ENCODE measurements around the gene ZMAT5. TPM values are rescaled to one million over a fixed set of nuclear protein-coding genes. Genes with fewer than 3 reads are reported as not detected.

The ZMAT5 gene
- polyA plus RNA-seq, 2 of the 4 experiments (the other 2 are of a cell fraction) = 13.0 to 13.3 TPM

GRCh38 chr22:29799217-29799680, 32.4 kb upstream of the ZMAT5 start:
- POLR2A ChIA-PET = interaction anchor here (0.5 kb wide), 1 partner anchor 267 kb away, joined by 10 read pairs; no protein-coding TSS in a partner anchor
- TF ChIP-seq BCL3 (IDR thresholded peaks at IDR 0.05) (0 out of 3 replicates have a peak, but pooled peaks have one; percentile 18), HOXB5 (CRISPR knock-in tag; IDR thresholded peaks at IDR 0.05) (peak; percentile 69; the same call in 1 of the 2 replicates), NFE2L2 (conservative IDR thresholded peaks at IDR 0.05; ENCODE audit: low read length) (peak; percentile 80), ELK1 (IDR thresholded peaks at IDR 0.05; ENCODE audit: low read depth, low read length) (no peak), ZC3H11A (IDR thresholded peaks at IDR 0.05) (no peak), FOSL2 (IDR thresholded peaks at IDR 0.05) (no peak), FOSL2 (CRISPR knock-in tag; IDR thresholded peaks at IDR 0.05) (peak; percentile 68), RARB (CRISPR knock-in tag; IDR thresholded peaks at IDR 0.05) (no peak), CEBPB (IDR thresholded peaks at IDR 0.05) (peak; percentile 78 to 95), MAFK (IDR thresholded peaks at IDR 0.05; ENCODE audit: partially characterized antibody) (peak; percentile 96), HDAC2 (IDR thresholded peaks at IDR 0.05) (no peak), GATA3 (IDR thresholded peaks at IDR 0.05; ENCODE audit: borderline replicate concordance) (peak; percentile 72), ZFP36 (IDR thresholded peaks at IDR 0.05; ENCODE audit: borderline replicate concordance, partially characterized antibody) (no peak), JUN (IDR thresholded peaks at IDR 0.05) (0 out of 5 replicates have a peak, but pooled peaks of 1 of the 2 experiments have one; percentile 40)
- Histone ChIP-seq H3K4me1 (peaks cover 22% of the 10 kb centered on the region), H3K4me3 (no peak overlapping the region), H3K9me3 (no peaks in the 10 kb centered on the region), H3K4me2 (peak overlapping the region; percentile 66), H3K27ac (peak overlapping the region; percentile 97)
- 40% methylated on average over 5 of the region's 8 CpGs for WGBS (ENCODE audit: missing lambda C conversion rate)
- DNase-seq (ENCODE audit: low read depth in 1 of 2, low spot score in 1 of 2) = peak; percentile 78 to 87
- ATAC-seq = peak; percentile 94 to 97
- FAIRE-seq = no peak
- CTCF ChIA-PET = interaction anchor here (1.0 to 2.8 kb wide), 2 partner anchors 15 to 205 kb away, joined by 3 to 7 read pairs; no protein-coding TSS in a partner anchor

- Histone ChIP-seq H3K4me1 (peaks cover 22% of the 10 kb centered on the region), H3K9me3 (no peaks in the 10 kb centered on the region), H3K4me3 (no peak overlapping the region), H3K4me2 (peak overlapping the region; percentile 66), H3K27ac (peak overlapping the region; percentile 97)
- no peak for FAIRE-seq
- DNase-seq (ENCODE audit: low read depth in 1 of 2, low spot score in 1 of 2) = no peak
- TF ChIP-seq ZSCAN20 (CRISPR knock-in tag; IDR thresholded peaks at IDR 0.05) (no peak), TP53 (CRISPR knock-in tag; IDR thresholded peaks at IDR 0.05) (no peak), PBX3 (IDR thresholded peaks at IDR 0.05) (no peak), FOXS1 (CRISPR knock-in tag; IDR thresholded peaks at IDR 0.05) (no peak), SREBF2 (IDR thresholded peaks at IDR 0.05) (no peak), BHLHE40 (IDR thresholded peaks at IDR 0.05; ENCODE audit: low read depth, low read length) (no peak), TFCP2L1 (CRISPR knock-in tag; IDR thresholded peaks at IDR 0.05) (no peak), HMGXB4 (CRISPR knock-in tag; IDR thresholded peaks at IDR 0.05; ENCODE audit: borderline replicate concordance) (no peak), FOSB (CRISPR knock-in tag; IDR thresholded peaks at IDR 0.05) (no peak), RNF2 (IDR thresholded peaks at IDR 0.05; ENCODE audit: borderline replicate concordance, low read depth) (no peak), RFX5 (IDR thresholded peaks at IDR 0.05) (no peak), NPAS2 (CRISPR knock-in tag; IDR thresholded peaks at IDR 0.05; ENCODE audit: borderline replicate concordance) (no peak)
- 100% methylated on average over 1 of the region's 2 CpGs for WGBS (ENCODE audit: missing lambda C conversion rate)
- ChIA-PET POLR2A (interaction anchor here (0.5 kb wide), 1 partner anchor 267 kb away, joined by 10 read pairs; no protein-coding TSS in a partner anchor), CTCF (interaction anchor here (0.7 to 2.8 kb wide), 3 partner anchors 9 to 27 kb away, joined by 3 to 7 read pairs (median 3); no protein-coding TSS in a partner anchor)
- peak in 1 of 2 experiments; percentile 10; a peak in 1 of 6 replicates for ATAC-seq
These were observed 32.0 kb upstream of the ZMAT5 start for GRCh38 chr22:29798801-29799200.

Measured in A549 (cell line).